Lower leg skin (tissue), 3 donors: ENCODE measurements around the gene MIER2.

Experiments
- POLR2A ChIP-seq, 2 donors: fragments of 450-650 bp; IDR thresholded peaks; one replicate each; pipeline ENCODE4 v1.6.1; 2016 to 2017; ENCODE audit warnings: antibody characterized with exemption in 2 of 2, mild to moderate bottlenecking in 1 of 2, moderate library complexity in 1 of 2
- TF ChIP-seq, protein P1 (sequence below), 3 donors: fragments of 450-650 bp; IDR thresholded peaks; one replicate each; pipeline ENCODE4 v1.5.1; 2016; ENCODE audit warnings: antibody characterized with exemption in 3 of 3, mild to moderate bottlenecking in 3 of 3, moderate library complexity in 2 of 3

DNA sequence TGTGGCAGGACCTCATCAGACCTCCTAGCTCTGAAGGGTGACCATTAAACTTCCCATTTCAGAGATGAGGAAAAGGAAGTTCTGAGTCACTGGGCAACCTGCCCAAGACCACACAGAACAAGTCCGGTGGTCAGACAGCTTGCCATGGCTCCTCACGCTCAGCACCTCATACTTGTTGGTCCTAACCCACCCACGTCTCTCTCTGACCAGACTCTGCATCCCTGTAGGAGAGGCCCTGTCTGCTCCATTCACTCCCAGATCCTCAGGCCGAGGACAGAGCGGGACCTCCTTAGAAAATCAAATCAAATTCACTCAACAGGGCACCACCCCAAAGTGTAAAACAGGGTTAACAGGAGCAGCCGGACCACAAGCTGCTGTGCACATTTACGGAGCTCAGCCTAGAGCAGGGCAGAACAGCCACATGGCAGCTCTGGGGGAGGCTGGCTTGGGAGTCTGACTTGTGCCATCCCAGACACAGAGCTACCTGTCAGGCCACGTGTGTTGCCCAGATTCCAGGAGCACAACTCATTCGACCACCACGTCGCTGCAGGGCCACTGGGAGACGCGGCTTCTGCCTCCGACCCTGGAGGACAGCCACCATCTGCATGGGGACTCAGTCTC is 1.7 kb downstream of the MIER2 start:
- TF ChIP-seq, protein P1, sequence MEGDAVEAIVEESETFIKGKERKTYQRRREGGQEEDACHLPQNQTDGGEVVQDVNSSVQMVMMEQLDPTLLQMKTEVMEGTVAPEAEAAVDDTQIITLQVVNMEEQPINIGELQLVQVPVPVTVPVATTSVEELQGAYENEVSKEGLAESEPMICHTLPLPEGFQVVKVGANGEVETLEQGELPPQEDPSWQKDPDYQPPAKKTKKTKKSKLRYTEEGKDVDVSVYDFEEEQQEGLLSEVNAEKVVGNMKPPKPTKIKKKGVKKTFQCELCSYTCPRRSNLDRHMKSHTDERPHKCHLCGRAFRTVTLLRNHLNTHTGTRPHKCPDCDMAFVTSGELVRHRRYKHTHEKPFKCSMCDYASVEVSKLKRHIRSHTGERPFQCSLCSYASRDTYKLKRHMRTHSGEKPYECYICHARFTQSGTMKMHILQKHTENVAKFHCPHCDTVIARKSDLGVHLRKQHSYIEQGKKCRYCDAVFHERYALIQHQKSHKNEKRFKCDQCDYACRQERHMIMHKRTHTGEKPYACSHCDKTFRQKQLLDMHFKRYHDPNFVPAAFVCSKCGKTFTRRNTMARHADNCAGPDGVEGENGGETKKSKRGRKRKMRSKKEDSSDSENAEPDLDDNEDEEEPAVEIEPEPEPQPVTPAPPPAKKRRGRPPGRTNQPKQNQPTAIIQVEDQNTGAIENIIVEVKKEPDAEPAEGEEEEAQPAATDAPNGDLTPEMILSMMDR (IDR thresholded peaks at IDR 0.05) = no peak
- no peak for TF ChIP-seq POLR2A (IDR thresholded peaks at IDR 0.05)
